GM12891 (cell line): ENCODE data around the gene TMEM184A.
"Not testable (repeated sequence)": the region's sequence is repeated elsewhere in the genome, so short reads cannot be mapped to it uniquely, and the experiment has no call there.

Experiments
- POLR2A ChIP-seq: IDR thresholded peaks from 2 replicates; pipeline ENCODE4 v1.6.1; 2011; ENCODE audit warnings: low read depth, low read length, control low read depth
- POLR2AphosphoS5 ChIP-seq: IDR thresholded peaks from 2 replicates; pipeline ENCODE4 v1.6.1; 2011; ENCODE audit warnings: low read depth, low read length, control low read depth
- TAF1 ChIP-seq: IDR thresholded peaks from 2 replicates; pipeline ENCODE4 v1.6.1; 2011; ENCODE audit warnings: low read depth, low read length, control low read depth

- not testable (repeated sequence) for TF ChIP-seq POLR2AphosphoS5, TAF1, POLR2A
Measured at GRCh38 chr7:1519322-1519922, 36.6 kb downstream of the TMEM184A start.
